ENCODE data around the gene HBEGF.
A peak's percentile ranks its signal among the peaks of the same experiment; 100 is the strongest.
"Not testable (repeated sequence)": the region's sequence is repeated elsewhere in the genome, so short reads cannot be mapped to it uniquely, and the experiment has no call there.

Gene HBEGF

DNA sequence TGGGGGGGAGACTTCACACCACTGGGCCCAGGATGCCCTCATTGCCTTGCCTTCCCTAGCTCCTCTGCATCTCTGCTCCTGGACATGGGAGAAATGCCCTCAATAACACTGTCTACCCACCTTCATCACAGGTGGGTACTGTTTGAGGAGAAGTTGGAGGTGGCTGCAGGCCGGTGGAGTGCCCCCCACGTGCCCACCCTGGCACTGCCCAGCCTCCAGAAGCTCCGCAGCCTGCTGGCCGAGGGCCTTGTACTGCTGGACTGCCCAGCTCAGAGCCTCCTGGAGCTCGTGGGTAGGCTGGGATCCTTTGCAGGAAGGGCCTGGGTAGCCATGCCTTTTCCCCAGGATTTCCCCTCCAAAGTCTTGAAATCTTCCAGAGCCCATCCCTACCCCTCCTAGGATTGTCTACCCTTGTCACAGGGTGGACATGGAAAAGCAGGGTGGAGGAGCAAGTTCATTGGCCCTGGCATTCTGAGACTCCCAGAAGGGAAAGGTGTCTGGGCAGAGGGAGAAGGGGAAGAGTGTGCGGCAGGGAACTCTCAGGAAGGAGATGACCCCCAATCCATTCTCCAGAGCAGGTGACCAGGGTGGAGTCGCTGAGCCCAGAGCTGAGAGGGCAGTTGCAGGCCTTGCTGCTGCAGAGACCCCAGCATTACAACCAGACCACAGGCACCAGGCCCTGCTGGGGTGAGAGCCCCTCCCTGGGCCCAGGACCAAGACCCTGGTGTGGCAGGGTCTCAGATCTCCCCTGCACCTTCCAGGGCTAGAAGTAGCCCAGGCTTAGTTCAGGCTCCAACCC lies 14.5 kb upstream of the HBEGF start:
- no peak for DNase-seq

DNA sequence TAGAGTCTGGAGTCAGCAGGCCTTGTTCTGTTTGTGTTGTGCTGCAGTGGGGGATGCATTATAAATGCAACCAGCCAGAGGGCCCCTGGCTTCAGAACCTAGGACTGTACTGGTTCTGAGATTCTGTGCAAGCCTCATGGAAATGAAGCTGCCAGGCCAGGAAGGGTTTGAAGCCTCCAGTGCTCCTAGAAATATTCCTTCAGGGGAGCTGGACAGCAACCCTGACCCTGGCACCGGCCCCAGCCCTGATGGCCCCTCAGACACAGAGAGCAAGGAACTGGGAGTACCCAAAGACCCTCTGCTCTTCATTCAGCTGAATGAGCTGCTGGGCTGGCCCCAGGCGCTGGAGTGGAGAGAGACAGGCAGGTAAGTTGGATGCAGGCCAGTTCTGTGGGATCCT lies 13.7 kb upstream of the HBEGF start, which contains the start of gene SLC4A9:
SLC4A9 (plus strand) TSS at position 94 of the 400 bp plus-strand sequence; CDS start at position 137, 43 bp downstream.
- no peak for DNase-seq

- no peak for DNase-seq
Observed at GRCh38 chr5:140358738-140359310, 12.4 kb upstream of the HBEGF start.

DNA sequence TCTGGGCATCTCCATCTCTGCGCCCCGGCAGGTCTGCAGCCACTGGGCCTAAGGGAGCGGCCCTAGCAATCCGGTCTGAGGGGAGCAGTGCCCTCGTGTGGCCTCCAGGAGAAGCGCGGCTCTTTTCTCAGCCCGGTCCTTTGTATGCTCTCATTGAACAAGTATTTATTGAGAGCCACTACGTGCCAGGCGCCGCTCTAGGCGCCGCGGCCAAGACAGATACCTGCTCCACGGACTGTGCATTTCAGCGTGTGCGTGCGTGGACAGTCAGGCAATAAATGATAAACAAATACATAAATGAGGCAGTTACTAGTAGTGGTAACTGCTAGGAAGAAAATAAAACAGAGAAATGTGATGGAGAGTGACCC lies 11.3 kb upstream of the HBEGF start:
- peak; percentile 70 for DNase-seq

- no peak for DNase-seq
Observed at GRCh38 chr5:140356853-140357725, 10.7 kb upstream of the HBEGF start.

DNA sequence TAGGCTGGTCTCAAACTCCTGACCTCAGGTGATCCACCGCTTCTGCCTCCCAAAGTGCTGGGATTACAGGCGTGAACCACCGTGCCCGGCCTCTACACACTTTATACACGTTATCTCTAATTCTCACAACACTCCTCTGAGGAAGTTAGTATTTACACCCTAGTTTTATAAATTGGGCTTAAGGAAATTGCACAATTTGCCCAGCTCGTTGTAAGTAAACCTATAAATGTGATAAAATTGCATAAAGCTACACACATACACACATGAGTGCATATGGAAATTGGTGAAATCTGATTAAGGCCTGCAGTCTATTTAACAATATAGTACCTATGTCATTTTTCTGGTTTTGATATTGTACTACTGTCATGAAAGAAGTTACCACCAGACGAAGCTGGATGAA lies 9.1 kb upstream of the HBEGF start:
- no peak for DNase-seq

GRCh38 chr5:140351609-140352334 lies 5.4 kb upstream of the HBEGF start:
- DNase-seq: peak; percentile 27

- no peak for DNase-seq
Observed at GRCh38 chr5:140349244-140349643, 2.8 kb upstream of the HBEGF start.

GRCh38 chr5:140348104-140348503 lies 1.7 kb upstream of the HBEGF start:
- DNase-seq: no peak

- no peak for DNase-seq
Observed at GRCh38 chr5:140347360-140347759, 957 bp upstream of the HBEGF start.

DNA sequence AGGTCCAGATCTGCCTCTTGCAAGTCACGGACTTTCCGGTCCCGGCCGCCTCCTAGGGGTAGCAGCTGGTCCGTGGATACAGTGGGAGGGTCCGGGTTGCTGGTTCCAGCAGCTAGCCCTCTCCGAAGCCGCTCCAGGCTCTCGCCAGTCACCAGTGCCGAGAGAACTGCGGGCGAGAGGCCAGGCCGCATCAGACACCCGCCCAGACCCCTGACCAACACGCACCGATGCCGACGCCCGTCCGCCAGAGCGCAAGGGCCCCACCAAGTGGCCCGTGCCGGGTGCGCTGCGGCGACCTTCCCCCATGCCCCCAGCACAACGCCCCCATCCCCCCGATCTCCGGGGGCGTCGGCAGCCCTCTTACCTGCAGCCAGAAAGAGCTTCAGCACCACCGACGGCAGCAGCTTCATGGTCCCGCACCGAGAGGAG lies 470 bp downstream of the HBEGF start:
- no peak for DNase-seq

GRCh38 chr5:140344683-140345423 lies 1.6 kb downstream of the HBEGF start:
- DNase-seq: no peak

- DNase-seq: not testable (repeated sequence)
Observed at GRCh38 chr5:140343849-140344248, 2.6 kb downstream of the HBEGF start.

DNA sequence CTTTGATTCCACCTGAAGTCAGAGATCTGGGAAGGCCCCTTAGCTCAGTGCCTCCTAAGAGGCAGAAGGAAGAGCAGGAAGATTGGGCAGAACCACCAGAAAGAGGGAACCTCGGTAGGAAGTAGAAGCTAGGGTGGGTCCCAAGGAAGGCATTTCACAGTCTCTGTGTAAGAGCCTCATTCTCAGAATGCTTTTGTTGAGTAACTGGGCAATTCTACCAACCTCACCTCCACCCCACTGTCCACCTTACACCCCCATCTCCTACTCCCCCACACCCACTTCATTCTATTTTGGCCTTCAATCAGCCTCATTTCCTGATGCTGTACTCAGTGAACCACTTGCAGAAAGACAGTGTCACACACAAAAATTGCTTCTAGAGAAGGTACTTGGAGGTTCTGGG lies 3.5 kb downstream of the HBEGF start:
- DNase-seq: no peak

DNA sequence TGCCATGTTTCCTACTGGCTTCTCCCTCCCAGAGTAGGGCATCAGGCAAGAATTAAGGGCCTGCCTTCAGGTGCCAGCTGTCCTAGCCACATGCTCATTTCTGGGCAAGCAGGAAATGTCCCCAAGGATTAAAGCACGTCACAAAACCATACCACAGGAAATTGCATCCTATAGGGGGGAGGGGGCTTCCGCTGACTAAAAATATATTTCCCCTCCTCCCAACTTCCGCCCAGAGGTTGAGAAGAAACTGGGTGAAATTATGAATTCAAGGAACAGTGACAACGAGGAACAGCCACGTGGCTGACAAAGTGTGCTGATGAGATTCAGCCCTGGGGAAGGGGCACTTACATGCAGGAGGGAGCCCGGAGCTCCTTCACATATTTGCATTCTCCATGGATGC lies 4.1 kb downstream of the HBEGF start:
- no peak for DNase-seq

- no peak for DNase-seq
Observed at GRCh38 chr5:140341591-140341990, 4.8 kb downstream of the HBEGF start.

DNA sequence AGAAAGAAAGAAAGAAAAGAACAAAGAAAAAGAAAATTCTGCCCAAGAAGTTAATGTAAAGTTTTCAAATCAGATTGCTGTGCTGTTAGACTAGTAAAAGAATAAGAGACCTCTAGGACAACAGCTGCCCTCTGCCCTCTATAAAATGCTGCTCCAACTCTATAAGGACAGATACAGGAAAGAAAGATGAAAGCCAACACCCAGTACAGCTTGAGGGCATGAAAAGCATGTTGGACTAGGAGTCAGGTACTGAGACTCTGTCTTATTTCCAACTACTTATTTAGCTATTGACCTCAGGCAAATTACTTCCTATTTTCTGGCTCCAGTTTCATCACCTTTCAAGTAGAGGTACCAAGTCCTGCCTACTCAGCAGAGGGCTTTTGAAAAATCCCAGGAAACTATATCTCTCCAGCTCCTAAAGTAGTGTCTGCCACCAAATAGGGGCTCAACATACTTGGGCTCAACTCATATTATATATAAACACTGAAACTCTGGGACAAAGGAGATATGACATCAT lies 5.7 kb downstream of the HBEGF start:
- DNase-seq: no peak

- no peak for DNase-seq
Observed at GRCh38 chr5:140339636-140340035, 6.8 kb downstream of the HBEGF start.

- DNase-seq: no peak
Observed at GRCh38 chr5:140338908-140339307, 7.5 kb downstream of the HBEGF start.

GRCh38 chr5:140338336-140338735 lies 8.1 kb downstream of the HBEGF start:
- DNase-seq: no peak

DNA sequence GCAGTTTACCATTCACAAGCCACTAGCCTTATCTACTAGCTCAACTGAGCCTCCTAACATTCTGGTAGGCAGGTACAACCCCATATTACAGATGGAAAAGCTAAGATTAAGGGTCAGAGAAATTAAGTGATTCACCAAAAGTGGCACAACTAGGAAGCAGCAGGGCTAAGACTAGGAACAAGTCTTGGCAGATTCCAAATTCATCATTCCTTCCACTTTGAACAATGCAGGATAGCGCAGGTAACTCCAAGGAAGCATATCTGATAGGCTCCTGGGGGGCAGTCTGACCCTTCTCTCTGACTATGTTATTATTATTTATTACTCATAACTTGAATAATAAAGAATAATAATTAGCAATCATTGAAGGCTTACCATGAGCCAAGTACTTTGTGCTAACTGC lies 8.5 kb downstream of the HBEGF start:
- DNase-seq: no peak

GRCh38 chr5:140336388-140336787 lies 10.0 kb downstream of the HBEGF start:
- no peak for DNase-seq

Measured in activated CD4-positive, alpha-beta T cell treated with anti-CD3 and anti-CD28 coated beads, Interleukin-2, amount 50 U/mL, for 1 hour (primary cell).